ENCODE data around the gene NACC1. TPM values are rescaled to one million over a fixed set of nuclear protein-coding genes. Genes with fewer than 3 reads are reported as not detected.

Gene NACC1
- total and polyA plus RNA-seq, 2 of the 13 experiments (the other 11 are each of a cell fraction or from before 2014, with no cell fraction given): 31.8 to 42.3 TPM

- TF ChIP-seq ZSCAN21 (CRISPR knock-in tag; IDR thresholded peaks at IDR 0.05; ENCODE audit: borderline replicate concordance) (no peak; the same call in 1 of the 2 replicates), IRX3 (CRISPR knock-in tag; IDR thresholded peaks at IDR 0.05; ENCODE audit: borderline replicate concordance, low read depth) (no peak), CENPT (CRISPR knock-in tag; IDR thresholded peaks at IDR 0.05; ENCODE audit: low read depth) (no peak), NCOR1 (IDR thresholded peaks at IDR 0.05; ENCODE audit: borderline replicate concordance, low read length) (peak; percentile 39; the same call in 1 of the 2 replicates), FUBP1 (CRISPR knock-in tag; IDR thresholded peaks at IDR 0.05; ENCODE audit: borderline replicate concordance) (peak; percentile 48; the same call in 1 of the 2 replicates), HNF1B (CRISPR knock-in tag; IDR thresholded peaks at IDR 0.05) (peak; percentile 33), GPBP1L1 (CRISPR knock-in tag; IDR thresholded peaks at IDR 0.05) (no peak), ZNF414 (CRISPR knock-in tag; IDR thresholded peaks at IDR 0.05) (no peak), ELF4 (CRISPR knock-in tag; IDR thresholded peaks at IDR 0.05; ENCODE audit: borderline replicate concordance) (peak; percentile 50; the same call in 1 of the 2 replicates), ZNF704 (CRISPR knock-in tag; IDR thresholded peaks at IDR 0.05; ENCODE audit: borderline replicate concordance) (peak; percentile 78; the same call in 1 of the 2 replicates), ZNF841 (CRISPR knock-in tag; IDR thresholded peaks at IDR 0.05; ENCODE audit: borderline replicate concordance) (no peak), ZBTB38 (CRISPR knock-in tag; IDR thresholded peaks at IDR 0.05) (peak; percentile 70), AGO1 (IDR thresholded peaks at IDR 0.05; ENCODE audit: low read depth, low read length, poor library complexity, severe bottlenecking) (no peak), TP53 (CRISPR knock-in tag; conservative IDR thresholded peaks at IDR 0.05) (no peak), YEATS2 (CRISPR knock-in tag; IDR thresholded peaks at IDR 0.05; ENCODE audit: borderline replicate concordance) (peak; percentile 89), JUND (CRISPR knock-in tag; IDR thresholded peaks at IDR 0.05) (peak; percentile 33; the same call in 1 of the 2 replicates), KLF12 (CRISPR knock-in tag; IDR thresholded peaks at IDR 0.05; ENCODE audit: borderline replicate concordance) (0 out of 2 replicates have a peak, but pooled peaks have one; percentile 62), FOXA3 (CRISPR knock-in tag; IDR thresholded peaks at IDR 0.05) (peak; percentile 40; the same call in 1 of the 2 replicates), JDP2 (CRISPR knock-in tag; IDR thresholded peaks at IDR 0.05; ENCODE audit: borderline replicate concordance) (no peak), SMYD3 (CRISPR knock-in tag; IDR thresholded peaks at IDR 0.05) (no peak)
These were observed 1.5 kb upstream of the NACC1 start, which contains the start of gene TRMT1 (continued) for GRCh38 chr19:13116282-13117175.

All from HepG2 (cell line).